GM18507 (cell line): ENCODE results near the gene SPATA17.
"Not testable (repeated sequence)": the region's sequence is repeated elsewhere in the genome, so short reads cannot be mapped to it uniquely, and the experiment has no call there.

Source experiments
- DNase-seq: peaks from one replicate; pipeline ENCODE4 v3.0.0; 2011; ENCODE audit warnings: low read depth; ENCODE audit not compliant: insufficient read length; ENCODE audit errors: extremely low spot score
- FAIRE-seq: peaks from 2 replicates; lab custom pipeline; 2011; peaks lifted over from hg19 to GRCh38; lab: Jason Lieb, UNC

SPATA17 gene

GRCh38 chr1:217673387-217673786 lies 42.2 kb downstream of the SPATA17 start:
- DNase-seq (no peak), FAIRE-seq (no peak)

GRCh38 chr1:217674028-217674729 lies 43.0 kb downstream of the SPATA17 start:
- FAIRE-seq (no peak), DNase-seq (no peak)

- FAIRE-seq (no peak), DNase-seq (no peak)
Observed at GRCh38 chr1:217681806-217682205, 50.7 kb downstream of the SPATA17 start.

- no peak for FAIRE-seq
Observed at GRCh38 chr1:217687511-217687910, 56.4 kb downstream of the SPATA17 start.

GRCh38 chr1:217696140-217696539 lies 65.0 kb downstream of the SPATA17 start:
- DNase-seq, FAIRE-seq: not testable (repeated sequence)

More at GRCh38 chr1:217687511-217687910, 56.4 kb downstream of the SPATA17 start:
- no peak for DNase-seq

- no peak for DNase-seq
- no peak for FAIRE-seq
Observed at GRCh38 chr1:217703326-217703725, 72.2 kb downstream of the SPATA17 start.

- no peak for DNase-seq
- no peak for FAIRE-seq
Observed at GRCh38 chr1:217712925-217713597, 81.9 kb downstream of the SPATA17 start.

- DNase-seq (no peak), FAIRE-seq (no peak)
Observed at GRCh38 chr1:217715681-217716080, 84.5 kb downstream of the SPATA17 start.

GRCh38 chr1:217717959-217718358 lies 86.8 kb downstream of the SPATA17 start:
- DNase-seq (no peak), FAIRE-seq (no peak)

- DNase-seq = no peak
- FAIRE-seq = no peak
Observed at GRCh38 chr1:217718873-217719272, 87.7 kb downstream of the SPATA17 start.

GRCh38 chr1:217721692-217722091 lies 90.5 kb downstream of the SPATA17 start:
- no peak for FAIRE-seq
- DNase-seq = no peak

GRCh38 chr1:217734973-217735372 lies 103.8 kb downstream of the SPATA17 start:
- DNase-seq = no peak
- no peak for FAIRE-seq

GRCh38 chr1:217747156-217747769 lies 116.1 kb downstream of the SPATA17 start:
- DNase-seq (no peak), FAIRE-seq (no peak)

GRCh38 chr1:217769768-217770167 lies 138.6 kb downstream of the SPATA17 start:
- no peak for FAIRE-seq
- no peak for DNase-seq

- no peak for DNase-seq
- no peak for FAIRE-seq
Observed at GRCh38 chr1:217770918-217771317, 139.8 kb downstream of the SPATA17 start.

- DNase-seq (no peak), FAIRE-seq (no peak)
Observed at GRCh38 chr1:217776693-217777092, 145.5 kb downstream of the SPATA17 start.

GRCh38 chr1:217781056-217781455 lies 149.9 kb downstream of the SPATA17 start:
- FAIRE-seq (no peak), DNase-seq (no peak)

- DNase-seq (no peak), FAIRE-seq (no peak)
Observed at GRCh38 chr1:217791091-217791490, 159.9 kb downstream of the SPATA17 start.

GRCh38 chr1:217805792-217806191 lies 174.6 kb downstream of the SPATA17 start:
- no peak for FAIRE-seq
- DNase-seq = no peak

- FAIRE-seq = no peak
- DNase-seq = no peak
Observed at GRCh38 chr1:217812175-217812574, 181.0 kb downstream of the SPATA17 start.

GRCh38 chr1:217813031-217813430 lies 181.9 kb downstream of the SPATA17 start:
- no peak for FAIRE-seq
- DNase-seq = no peak
